OCI-LY3 (cell line): ENCODE data around the gene LIFR.

Source experiments
- H2AFZ ChIP-seq: fragments of 200-600, 300-600 bp; shearing (Covaris generic); 2 replicates; pipeline ENCODE4 v1.6.0; 2014; ENCODE audit warnings: antibody characterized with exemption, low read depth, low read length
- H3K27ac ChIP-seq: fragments of 200-600, 300-600 bp; sonication (generic); 2 replicates; pipeline ENCODE4 v1.5.1; 2014; ENCODE audit warnings: mild to moderate bottlenecking, low read length, moderate library complexity, mixed read lengths
- H3K27me3 ChIP-seq: fragments of 200-600, 300-600 bp; sonication (generic); 2 replicates; pipeline ENCODE4 v1.6.1; 2014; ENCODE audit warnings: low read depth, low read length, mixed read lengths
- H3K36me3 ChIP-seq: fragments of 200-600, 300-600 bp; sonication (generic); replicated peaks from 2 replicates; pipeline ENCODE3; 2014; ENCODE audit warnings: low read depth, low read length, mixed read lengths
- H3K4me1 ChIP-seq: fragments of 300-600, 200-600 bp; sonication (generic); 2 replicates; pipeline ENCODE4 v1.6.1; 2014; ENCODE audit warnings: low read length, mixed read lengths
- H3K4me2 ChIP-seq: fragments of 200-600, 300-600 bp; sonication (generic); 2 replicates; pipeline ENCODE4 v1.6.1; 2014; ENCODE audit warnings: low read length, mixed read lengths
- H3K4me3 ChIP-seq: fragments of 300-600, 200-600 bp; sonication (generic); 2 replicates; pipeline ENCODE4 v1.5.1; 2014; ENCODE audit warnings: antibody characterized with exemption, mild to moderate bottlenecking, low read length, moderate library complexity
- H3K79me2 ChIP-seq: fragments of 300-600, 200-600 bp; shearing (Covaris generic); 2 replicates; pipeline ENCODE4 v1.6.1; 2014; ENCODE audit warnings: mild to moderate bottlenecking, low read length, mixed read lengths
- H3K9ac ChIP-seq: fragments of 300-600, 200-600 bp; shearing (Covaris generic); 2 replicates; pipeline ENCODE4 v1.6.0; 2014; ENCODE audit warnings: mild to moderate bottlenecking, low read length, moderate library complexity
- H3K9me3 ChIP-seq: fragments of 200-600, 300-600 bp; shearing (Covaris generic); 2 replicates; pipeline ENCODE4 v1.6.1; 2014; ENCODE audit warnings: low read length, mixed read lengths; ENCODE audit not compliant: insufficient read depth
- H4K20me1 ChIP-seq: fragments of 200-600, 300-600 bp; sonication (generic); 2 replicates; pipeline ENCODE4 v1.6.1; 2016; ENCODE audit warnings: low read length, mixed read lengths; ENCODE audit not compliant: insufficient read depth
- EZH2phosphoT487 ChIP-seq: fragments of 200-600 bp; shearing (Covaris generic); IDR thresholded peaks from 2 replicates; pipeline ENCODE4 v1.6.1; 2018; ENCODE audit warnings: antibody characterized with exemption, mixed run types, low read depth
- TF ChIP-seq, protein P1 (sequence below): fragments of 200-600, 300-600 bp; sonication (generic); IDR thresholded peaks from 2 replicates; pipeline ENCODE4 v1.5.1; 2014; ENCODE audit warnings: antibody characterized with exemption, low read length, low read depth

The LIFR gene

DNA sequence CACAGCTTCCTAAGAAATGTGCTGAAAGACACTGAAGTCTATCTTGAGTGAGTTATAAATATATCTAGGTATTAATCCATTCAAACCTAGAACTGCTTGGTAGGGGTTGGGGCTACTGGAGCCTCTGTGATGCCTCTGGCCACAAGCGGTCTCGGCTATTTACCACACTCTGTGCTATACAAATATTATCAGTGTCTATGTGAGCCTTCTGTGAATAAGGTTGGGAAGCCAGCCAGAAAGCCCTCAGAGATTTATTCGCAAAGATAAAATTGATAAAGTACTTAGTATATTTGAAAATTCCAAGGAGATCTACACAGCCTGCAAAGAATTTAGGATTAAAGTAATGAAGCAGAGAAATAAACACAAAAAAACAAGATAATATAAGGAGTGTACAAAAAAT is 41.4 kb downstream of the LIFR start:
- Histone ChIP-seq H3K27ac (no peak overlapping the region), H3K4me3 (no peak overlapping the region)
- TF ChIP-seq EZH2phosphoT487: no peak
- TF ChIP-seq, protein P1, sequence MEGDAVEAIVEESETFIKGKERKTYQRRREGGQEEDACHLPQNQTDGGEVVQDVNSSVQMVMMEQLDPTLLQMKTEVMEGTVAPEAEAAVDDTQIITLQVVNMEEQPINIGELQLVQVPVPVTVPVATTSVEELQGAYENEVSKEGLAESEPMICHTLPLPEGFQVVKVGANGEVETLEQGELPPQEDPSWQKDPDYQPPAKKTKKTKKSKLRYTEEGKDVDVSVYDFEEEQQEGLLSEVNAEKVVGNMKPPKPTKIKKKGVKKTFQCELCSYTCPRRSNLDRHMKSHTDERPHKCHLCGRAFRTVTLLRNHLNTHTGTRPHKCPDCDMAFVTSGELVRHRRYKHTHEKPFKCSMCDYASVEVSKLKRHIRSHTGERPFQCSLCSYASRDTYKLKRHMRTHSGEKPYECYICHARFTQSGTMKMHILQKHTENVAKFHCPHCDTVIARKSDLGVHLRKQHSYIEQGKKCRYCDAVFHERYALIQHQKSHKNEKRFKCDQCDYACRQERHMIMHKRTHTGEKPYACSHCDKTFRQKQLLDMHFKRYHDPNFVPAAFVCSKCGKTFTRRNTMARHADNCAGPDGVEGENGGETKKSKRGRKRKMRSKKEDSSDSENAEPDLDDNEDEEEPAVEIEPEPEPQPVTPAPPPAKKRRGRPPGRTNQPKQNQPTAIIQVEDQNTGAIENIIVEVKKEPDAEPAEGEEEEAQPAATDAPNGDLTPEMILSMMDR: no peak

DNA sequence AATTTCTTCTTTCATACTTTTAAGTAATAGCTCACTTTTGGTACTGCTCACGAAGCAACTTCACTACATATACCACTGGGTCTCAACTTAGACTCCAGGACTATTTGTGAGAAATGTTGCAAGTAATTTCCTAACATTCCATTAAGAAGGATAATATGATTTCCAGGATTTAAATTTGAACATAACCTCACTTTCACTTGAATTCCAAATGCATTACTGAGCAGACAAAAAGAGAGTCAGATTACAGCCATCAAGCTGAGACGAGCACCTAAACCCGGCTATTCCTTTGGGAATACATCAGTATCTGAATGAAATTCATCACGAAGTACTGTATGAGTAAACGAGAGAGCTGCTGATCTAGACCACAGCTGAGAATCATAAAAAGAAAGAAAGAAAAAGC is 47.3 kb downstream of the LIFR start:
- H2AFZ ChIP-seq: no peak overlapping the region
- H3K36me3 ChIP-seq: no peaks in the 10 kb centered on the region
- no peaks in the 10 kb centered on the region for H3K27me3 ChIP-seq
- no peak overlapping the region for H3K4me3 ChIP-seq
- H3K4me2 ChIP-seq: no peak overlapping the region
- H3K9me3 ChIP-seq: no peaks in the 10 kb centered on the region
- no peaks in the 10 kb centered on the region for H3K79me2 ChIP-seq
- H3K4me1 ChIP-seq: no peaks in the 10 kb centered on the region
- H3K27ac ChIP-seq: no peak overlapping the region
- no peak for TF ChIP-seq EZH2phosphoT487
- TF ChIP-seq, protein P1: no peak
- H4K20me1 ChIP-seq: no peaks in the 10 kb centered on the region
- H3K9ac ChIP-seq: no peak overlapping the region

More for the DNA sequence above, 41.4 kb downstream of the LIFR start:
- H3K27me3 ChIP-seq: no peaks in the 10 kb centered on the region
- H3K4me1 ChIP-seq: no peaks in the 10 kb centered on the region
- H3K79me2 ChIP-seq: no peaks in the 10 kb centered on the region
- no peaks in the 10 kb centered on the region for H4K20me1 ChIP-seq
- H3K4me2 ChIP-seq: no peak overlapping the region
- H2AFZ ChIP-seq: no peak overlapping the region
- no peaks in the 10 kb centered on the region for H3K9me3 ChIP-seq
- H3K9ac ChIP-seq: no peak overlapping the region
- no peaks in the 10 kb centered on the region for H3K36me3 ChIP-seq

DNA sequence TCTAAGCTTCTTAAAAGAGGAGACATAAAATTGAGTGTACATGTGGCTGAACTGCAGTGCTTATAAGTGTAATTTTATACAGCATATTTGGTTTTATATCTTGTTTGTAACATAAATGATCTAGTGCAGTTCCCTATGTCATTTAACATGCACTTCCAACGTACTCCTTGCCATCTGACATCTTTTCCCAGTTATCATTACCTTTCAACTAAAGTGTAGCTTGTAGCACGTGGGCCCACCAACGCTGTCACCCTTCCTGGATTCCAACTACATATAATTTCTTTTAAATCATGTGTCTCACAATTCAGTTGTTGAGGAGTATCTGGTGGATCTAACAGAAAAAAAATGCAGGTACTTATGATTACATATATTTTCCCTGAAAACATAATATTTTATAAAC is 50.1 kb downstream of the LIFR start:
- TF ChIP-seq EZH2phosphoT487: no peak
- TF ChIP-seq, protein P1: no peak
- H3K4me3 ChIP-seq: no peak overlapping the region
- H3K27ac ChIP-seq: no peak overlapping the region
- H3K4me2 ChIP-seq: no peak overlapping the region
- no peak overlapping the region for H2AFZ ChIP-seq
- H3K9ac ChIP-seq: no peak overlapping the region
- H3K79me2 ChIP-seq: no peaks in the 10 kb centered on the region
- H3K9me3 ChIP-seq: no peaks in the 10 kb centered on the region
- no peaks in the 10 kb centered on the region for H3K27me3 ChIP-seq
- H4K20me1 ChIP-seq: no peaks in the 10 kb centered on the region
- no peaks in the 10 kb centered on the region for H3K4me1 ChIP-seq
- no peaks in the 10 kb centered on the region for H3K36me3 ChIP-seq

DNA sequence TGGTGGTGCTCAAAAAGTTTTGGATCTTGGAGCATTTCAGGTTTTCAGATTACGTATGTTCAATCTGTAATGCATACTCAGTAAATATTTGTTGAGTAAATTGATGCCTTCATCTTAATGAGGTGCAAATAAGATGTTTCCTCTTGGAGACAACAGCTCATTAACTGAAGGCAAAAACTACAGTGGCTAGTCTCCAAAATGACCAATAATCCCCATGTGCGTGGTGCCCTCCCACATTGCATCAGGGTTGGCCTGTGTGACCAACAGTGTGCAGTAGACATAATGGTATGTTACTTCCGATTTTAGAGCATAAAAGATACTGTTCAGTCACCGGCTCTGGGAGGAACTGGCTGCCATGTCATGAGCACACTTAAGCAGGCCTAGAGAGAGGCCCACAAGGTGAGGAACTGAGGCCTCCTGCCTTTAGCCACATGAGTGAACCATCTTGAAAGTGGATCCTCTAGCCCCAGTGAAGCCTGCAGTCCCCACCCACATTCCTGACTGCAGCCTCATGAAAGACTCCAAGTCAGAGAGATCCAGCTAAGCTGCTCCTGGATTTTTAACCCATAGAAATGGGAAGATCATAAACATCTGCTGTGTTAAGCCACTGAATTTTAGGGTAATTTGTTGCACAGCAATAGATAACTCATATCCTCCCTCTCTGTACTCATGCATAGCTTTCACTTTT is 55.7 kb downstream of the LIFR start:
- Histone ChIP-seq H3K4me1 (no peaks in the 10 kb centered on the region), H3K4me2 (no peak overlapping the region)

More for the DNA sequence above, 55.7 kb downstream of the LIFR start:
- H3K9me3 ChIP-seq: no peaks in the 10 kb centered on the region
- H2AFZ ChIP-seq: no peak overlapping the region
- no peaks in the 10 kb centered on the region for H4K20me1 ChIP-seq
- H3K9ac ChIP-seq: no peak overlapping the region
- no peaks in the 10 kb centered on the region for H3K79me2 ChIP-seq
- H3K4me3 ChIP-seq: no peak overlapping the region
- TF ChIP-seq EZH2phosphoT487: no peak
- TF ChIP-seq, protein P1: no peak
- H3K27me3 ChIP-seq: no peaks in the 10 kb centered on the region
- H3K27ac ChIP-seq: no peak overlapping the region
- no peaks in the 10 kb centered on the region for H3K36me3 ChIP-seq
